H9 (cell line): ENCODE measurements around the gene ZNF688. TPM values are rescaled to one million over a fixed set of nuclear protein-coding genes. Genes with fewer than 3 reads are reported as not detected.

Experiments used
- DNase-seq: peaks from one replicate; pipeline ENCODE4 v3.0.0-alpha.2; 2017
- H2AFZ ChIP-seq: one replicate; pipeline ENCODE4 v1.6.1; 2013; ENCODE audit warnings: mild to moderate bottlenecking, low read length, control low read depth, moderate library complexity
- H2AK5ac ChIP-seq: 2 replicates; pipeline ENCODE4 v1.6.1; 2013; ENCODE audit warnings: low read length, control low read depth, mixed read lengths; ENCODE audit not compliant: insufficient read length
- H2BK120ac ChIP-seq: one replicate; pipeline ENCODE4 v1.6.1; 2013; ENCODE audit warnings: low read depth, mild to moderate bottlenecking, low read length, control low read depth, inconsistent platforms; ENCODE audit not compliant: poor library complexity, severe bottlenecking
- H2BK12ac ChIP-seq: 2 replicates; pipeline ENCODE4 v1.6.1; 2013; ENCODE audit warnings: low read length, control low read depth, mixed read lengths, low read depth; ENCODE audit not compliant: insufficient read length
- H2BK15ac ChIP-seq: 2 replicates; pipeline ENCODE4 v1.6.1; 2013; ENCODE audit warnings: low read depth, low read length, control low read depth
- H2BK20ac ChIP-seq: one replicate; pipeline ENCODE4 v1.6.1; 2013; ENCODE audit warnings: low read depth, mild to moderate bottlenecking, low read length, control low read depth, inconsistent platforms; ENCODE audit not compliant: poor library complexity, severe bottlenecking
- H2BK5ac ChIP-seq: 2 replicates; pipeline ENCODE4 v1.6.1; 2013; ENCODE audit warnings: low read length, control low read depth, mixed read lengths; ENCODE audit not compliant: insufficient read length
- H3K14ac ChIP-seq: 2 replicates; pipeline ENCODE4 v1.6.1; 2013; ENCODE audit warnings: low read length, control low read depth; ENCODE audit not compliant: insufficient read depth
- H3K18ac ChIP-seq: 2 replicates; pipeline ENCODE4 v1.6.1; 2013; ENCODE audit warnings: low read depth, mild to moderate bottlenecking, mixed read lengths, low read length, control low read depth; ENCODE audit not compliant: insufficient read length
- H3K23ac ChIP-seq: 2 replicates; pipeline ENCODE4 v1.6.1; 2013; ENCODE audit warnings: low read length, control low read depth, mixed read lengths, low read depth; ENCODE audit not compliant: insufficient read length
- H3K23me2 ChIP-seq: 2 replicates; pipeline ENCODE4 v1.6.1; 2013; ENCODE audit warnings: low read depth, mild to moderate bottlenecking, mixed read lengths, low read length, control low read depth; ENCODE audit not compliant: insufficient read length, poor library complexity, severe bottlenecking
- H3K27ac ChIP-seq: 2 replicates; pipeline ENCODE4 v1.5.1; 2013; ENCODE audit warnings: low read length, control low read depth, mixed read lengths, low read depth; ENCODE audit not compliant: insufficient read length
- H3K27me3 ChIP-seq: 2 replicates; pipeline ENCODE4 v1.6.1; 2013; ENCODE audit warnings: low read length, control low read depth, inconsistent platforms; ENCODE audit not compliant: insufficient read depth
- H3K4ac ChIP-seq: 2 replicates; pipeline ENCODE4 v1.6.1; 2013; ENCODE audit warnings: low read depth, mild to moderate bottlenecking, control low read depth, inconsistent platforms, low read length, moderate library complexity
- H3K4me1 ChIP-seq: 2 replicates; pipeline ENCODE4 v1.6.1; 2013; ENCODE audit warnings: low read length, control low read depth, inconsistent platforms; ENCODE audit not compliant: insufficient read depth
- H3K4me2 ChIP-seq: 2 replicates; pipeline ENCODE4 v1.6.1; 2013; ENCODE audit warnings: low read length, control low read depth, mixed read lengths; ENCODE audit not compliant: insufficient read length, insufficient read depth
- H3K56ac ChIP-seq: 2 replicates; pipeline ENCODE4 v1.6.1; 2013; ENCODE audit warnings: low read depth, mild to moderate bottlenecking, mixed read lengths, low read length, control low read depth; ENCODE audit not compliant: insufficient read length
- H3K79me1 ChIP-seq: 2 replicates; pipeline ENCODE4 v1.6.1; 2013; ENCODE audit warnings: low read depth, mild to moderate bottlenecking, moderate library complexity, low read length, control low read depth, inconsistent platforms; ENCODE audit not compliant: insufficient read depth, poor library complexity, severe bottlenecking
- H3K79me2 ChIP-seq: 2 replicates; pipeline ENCODE4 v1.6.1; 2013; ENCODE audit warnings: low read length, control low read depth, inconsistent platforms; ENCODE audit not compliant: insufficient read depth
- H3K9ac ChIP-seq: 2 replicates; pipeline ENCODE4 v1.6.1; 2013; ENCODE audit warnings: low read length, control low read depth, mixed read lengths; ENCODE audit not compliant: insufficient read length; ENCODE audit errors: extremely low read depth
- H3K9me3 ChIP-seq: one replicate; pipeline ENCODE4 v1.6.1; 2013; ENCODE audit warnings: low read depth, low read length, inconsistent platforms; ENCODE audit not compliant: control insufficient read depth
- H3T11ph ChIP-seq: one replicate; pipeline ENCODE4 v1.6.1; 2013; ENCODE audit warnings: mild to moderate bottlenecking, low read length, control low read depth, inconsistent platforms
- H4K20me1 ChIP-seq: one replicate; pipeline ENCODE4 v1.6.1; 2013; ENCODE audit not compliant: control insufficient read depth, insufficient read length, insufficient read depth
- H4K5ac ChIP-seq: 2 replicates; pipeline ENCODE4 v1.6.1; 2013; ENCODE audit warnings: low read depth, mild to moderate bottlenecking, mixed read lengths, low read length, control low read depth; ENCODE audit not compliant: insufficient read length
- H4K8ac ChIP-seq: replicated peaks from 2 replicates; pipeline ENCODE4 v1.6.1; 2013; ENCODE audit warnings: low read length, control low read depth, mixed read lengths, low read depth; ENCODE audit not compliant: insufficient read length
- H4K91ac ChIP-seq: 2 replicates; pipeline ENCODE4 v1.6.1; 2013; ENCODE audit warnings: low read depth, mild to moderate bottlenecking, moderate library complexity, mixed read lengths, low read length, control low read depth; ENCODE audit not compliant: insufficient read length
- H3K27ac Mint-ChIP-seq, 3 experiments: 2 replicates in 2 of 3; 3 replicates in 1 of 3; pipeline ENCODE4 v1.8.0; 2020 to 2021; ENCODE audit warnings: mixed read lengths in 3 of 3, mild to moderate bottlenecking in 1 of 3, moderate library complexity in 1 of 3
- H3K27me3 Mint-ChIP-seq: 2 replicates; pipeline ENCODE4 v1.8.0; 2021; ENCODE audit warnings: low read depth, mild to moderate bottlenecking, moderate library complexity, mixed read lengths
- H3K36me3 Mint-ChIP-seq, 3 experiments: 2 replicates in 2 of 3; 3 replicates in 1 of 3; pipeline ENCODE4 v1.8.0; 2020 to 2021; ENCODE audit warnings: low read depth in 3 of 3, mixed read lengths in 3 of 3; ENCODE audit not compliant: insufficient read depth in 1 of 3
- H3K4me1 Mint-ChIP-seq, 2 experiments: 2 replicates each; pipeline ENCODE4 v1.8.0; 2020; ENCODE audit warnings: mixed read lengths in 2 of 2
- H3K4me3 Mint-ChIP-seq, 2 experiments: 2 replicates in 1 of 2; 3 replicates in 1 of 2; pipeline ENCODE4 v1.8.0; 2020 to 2021; ENCODE audit warnings: mild to moderate bottlenecking in 2 of 2, mixed read lengths in 2 of 2, moderate library complexity in 1 of 2
- H3K9me3 Mint-ChIP-seq, 2 experiments: 2 replicates in 1 of 2; 3 replicates in 1 of 2; pipeline ENCODE4 v1.8.0; 2020; ENCODE audit warnings: mild to moderate bottlenecking in 2 of 2, mixed read lengths in 2 of 2, moderate library complexity in 1 of 2
- WGBS: extraction: QIAGEN DNeasy Blood & Tissue Kit; methylation state at CpG from one replicate; pipeline ENCODE4 v1.1.7; 2013; ENCODE audit warnings: missing lambda C conversion rate, low lambda C conversion rate, mixed read lengths; ENCODE audit not compliant: insufficient read length; ENCODE audit errors: extremely low coverage; 5-methylcytosine and 5-hydroxymethylcytosine counted together
- total RNA-seq: library from RNA; stranded (reverse); gene quantifications from 2 replicates; pipeline ENCODE4 v1.2.1, GENCODE V29; 2021
- TF ChIP-seq, protein P1 (sequence below): fragments of 200-600 bp; sonication (generic); conservative IDR thresholded peaks from 3 replicates; pipeline ENCODE4 v1.8.0; 2021; ENCODE audit warnings: antibody characterized with exemption, mild to moderate bottlenecking

The ZNF688 gene
- total RNA-seq, 1 experiment from 2014 or later = 4.5 TPM

DNA sequence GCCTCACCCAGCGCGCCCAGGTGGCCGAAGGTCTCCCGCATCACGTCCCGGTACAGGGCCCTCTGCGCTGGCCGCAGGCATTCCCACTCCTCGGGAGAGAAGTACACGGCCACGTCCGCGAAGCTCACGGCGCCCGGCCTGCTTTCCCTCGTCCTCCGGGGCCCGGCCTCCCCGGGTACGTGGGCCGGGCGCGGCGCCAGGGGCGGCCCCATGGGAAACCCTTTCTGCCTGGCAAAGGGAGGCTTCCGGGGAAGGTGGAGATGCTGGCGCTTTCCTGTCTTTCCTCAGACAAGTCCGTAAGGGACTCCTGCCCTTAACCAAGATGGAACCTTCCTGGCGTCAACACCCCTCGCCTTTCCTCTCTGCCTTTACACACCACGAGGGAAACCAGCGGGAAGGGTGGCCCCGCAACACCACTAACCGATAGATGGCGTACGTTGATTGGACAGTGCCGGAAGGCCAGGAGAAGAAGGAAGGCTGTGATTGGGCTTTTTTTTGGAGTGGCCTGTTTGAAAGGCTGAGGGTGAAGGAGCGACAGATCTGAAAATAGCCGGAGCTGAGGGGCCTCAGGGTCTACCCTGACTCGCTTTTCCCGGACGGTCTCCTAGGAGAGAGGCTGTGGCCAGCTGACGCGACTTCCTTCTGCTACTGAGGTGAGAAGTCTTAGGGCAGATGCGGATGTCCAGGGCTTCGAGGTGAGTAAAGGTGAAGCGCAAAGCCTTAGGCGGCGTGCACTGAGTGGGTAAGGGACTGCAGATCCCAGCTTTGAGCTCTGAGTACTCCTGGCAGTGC is 14.1 kb upstream of the ZNF688 start, which contains the start of gene ZNF785:
Gene ZNF785 (minus strand): TSS at position 298 of the 792 bp plus-strand sequence. CDS start 86 bp downstream, at position 212.
- H3K4me2 ChIP-seq = peak within 1 kb of the TSS; percentile 78
- TF ChIP-seq, protein P1, sequence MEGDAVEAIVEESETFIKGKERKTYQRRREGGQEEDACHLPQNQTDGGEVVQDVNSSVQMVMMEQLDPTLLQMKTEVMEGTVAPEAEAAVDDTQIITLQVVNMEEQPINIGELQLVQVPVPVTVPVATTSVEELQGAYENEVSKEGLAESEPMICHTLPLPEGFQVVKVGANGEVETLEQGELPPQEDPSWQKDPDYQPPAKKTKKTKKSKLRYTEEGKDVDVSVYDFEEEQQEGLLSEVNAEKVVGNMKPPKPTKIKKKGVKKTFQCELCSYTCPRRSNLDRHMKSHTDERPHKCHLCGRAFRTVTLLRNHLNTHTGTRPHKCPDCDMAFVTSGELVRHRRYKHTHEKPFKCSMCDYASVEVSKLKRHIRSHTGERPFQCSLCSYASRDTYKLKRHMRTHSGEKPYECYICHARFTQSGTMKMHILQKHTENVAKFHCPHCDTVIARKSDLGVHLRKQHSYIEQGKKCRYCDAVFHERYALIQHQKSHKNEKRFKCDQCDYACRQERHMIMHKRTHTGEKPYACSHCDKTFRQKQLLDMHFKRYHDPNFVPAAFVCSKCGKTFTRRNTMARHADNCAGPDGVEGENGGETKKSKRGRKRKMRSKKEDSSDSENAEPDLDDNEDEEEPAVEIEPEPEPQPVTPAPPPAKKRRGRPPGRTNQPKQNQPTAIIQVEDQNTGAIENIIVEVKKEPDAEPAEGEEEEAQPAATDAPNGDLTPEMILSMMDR = no peak; the same call in 2 of the 3 replicates
- H3K14ac ChIP-seq = peak within 1 kb of the TSS; percentile 90

More for the DNA sequence above, 14.1 kb upstream of the ZNF688 start, which contains the start of gene ZNF785:
- H3K27me3 Mint-ChIP-seq = no peaks in the 10 kb centered on the region
- peaks cover 16 to 51% (median 40%) of the 10 kb centered on the region in 3 experiments; a peak in 6 of 7 replicates for H3K36me3 Mint-ChIP-seq
- H2BK120ac ChIP-seq = peak within 1 kb of the TSS; percentile 56
- no peaks in the 10 kb centered on the region for H3K9me3 Mint-ChIP-seq
- no peaks in the 10 kb centered on the region; the same call in 1 of the 2 replicates for H3K4me1 ChIP-seq
- no CpG with 5 or more reads among the region's 50 CpGs for WGBS
- no peak within 1 kb of the TSS for H2BK20ac ChIP-seq
- peak within 1 kb of the TSS; percentile 74 for H3K9ac ChIP-seq
- peaks cover 7% of the 10 kb centered on the region for H3K23me2 ChIP-seq
- no peak within 1 kb of the TSS for H3K27ac ChIP-seq
- no peak within 1 kb of the TSS for H2AK5ac ChIP-seq
- no peak within 1 kb of the TSS for H3K23ac ChIP-seq
- H3K4ac ChIP-seq = peak within 1 kb of the TSS; percentile 51; the same call in 1 of the 2 replicates
- no peaks in the 10 kb centered on the region for H3K27me3 ChIP-seq
- peak; percentile 99 for DNase-seq
- peak within 1 kb of the TSS; percentile 72 to 83 for H3K4me3 Mint-ChIP-seq
- H3K9me3 ChIP-seq = no peaks in the 10 kb centered on the region
- no peaks in the 10 kb centered on the region for H3K79me2 ChIP-seq
- H2BK12ac ChIP-seq = no peak within 1 kb of the TSS
- H3K56ac ChIP-seq = no peak within 1 kb of the TSS
- no peak within 1 kb of the TSS for H2BK15ac ChIP-seq
- H3T11ph ChIP-seq = no peak within 1 kb of the TSS
- no peaks in the 10 kb centered on the region for H4K20me1 ChIP-seq
- H2AFZ ChIP-seq = no peak within 1 kb of the TSS
- peak within 1 kb of the TSS; percentile 65 for H3K18ac ChIP-seq
- no peak within 1 kb of the TSS for H4K5ac ChIP-seq
- no peak within 1 kb of the TSS for H4K8ac ChIP-seq
- no peaks in the 10 kb centered on the region for H3K79me1 ChIP-seq
- no peak within 1 kb of the TSS for H2BK5ac ChIP-seq
- no peak within 1 kb of the TSS for H4K91ac ChIP-seq
- peak within 1 kb of the TSS; percentile 51 to 87 (median 77); a peak in 6 of 7 replicates for H3K27ac Mint-ChIP-seq
- H3K4me1 Mint-ChIP-seq = peaks cover 7 to 10% of the 10 kb centered on the region in 2 experiments
